OCI-LY1 (cell line): ENCODE data around the gene DYNC1I1.
A peak's percentile ranks its signal among the peaks of the same experiment; 100 is the strongest.

Experiments
- H2AFZ ChIP-seq: fragments of 200-600 bp; sonication (generic), shearing (Covaris generic); 2 replicates; pipeline ENCODE4 v1.6.0; 2014; ENCODE audit warnings: antibody characterized with exemption, mild to moderate bottlenecking, low read length
- H3F3A ChIP-seq: fragments of 200-600 bp; sonication (generic), shearing (Covaris generic); 2 replicates; pipeline ENCODE4 v1.6.0; 2014; ENCODE audit warnings: mild to moderate bottlenecking, antibody characterized with exemption, low read length, moderate library complexity; ENCODE audit not compliant: insufficient read depth
- H3K27ac ChIP-seq: fragments of 200-600 bp; sonication (generic); 2 replicates; pipeline ENCODE4 v1.5.1; 2014; ENCODE audit warnings: low read length, mixed run types, mild to moderate bottlenecking, low read depth; ENCODE audit not compliant: poor library complexity, severe bottlenecking
- H3K27me3 ChIP-seq: fragments of 200-600 bp; sonication (generic); 2 replicates; pipeline ENCODE4 v1.6.0; 2014; ENCODE audit warnings: antibody characterized with exemption, mild to moderate bottlenecking, low read length, moderate library complexity; ENCODE audit not compliant: insufficient read depth
- H3K36me3 ChIP-seq: fragments of 200-600 bp; sonication (generic); 2 replicates; pipeline ENCODE4 v1.6.1; 2014; ENCODE audit warnings: mild to moderate bottlenecking, antibody characterized with exemption, low read length, moderate library complexity, mixed read lengths; ENCODE audit not compliant: insufficient read depth
- H3K4me1 ChIP-seq: fragments of 200-600 bp; sonication (generic); 2 replicates; pipeline ENCODE4 v1.5.1; 2014; ENCODE audit warnings: mild to moderate bottlenecking, low read length, moderate library complexity; ENCODE audit not compliant: insufficient read depth, severe bottlenecking
- H3K4me2 ChIP-seq: fragments of 200-600 bp; sonication (generic), shearing (Covaris generic); 2 replicates; pipeline ENCODE4 v1.6.1; 2014; ENCODE audit warnings: low read length
- H3K4me3 ChIP-seq: fragments of 200-600 bp; sonication (generic); 2 replicates; pipeline ENCODE4 v1.5.1; 2014; ENCODE audit warnings: low read length, low read depth, mild to moderate bottlenecking, mixed read lengths; ENCODE audit not compliant: poor library complexity, severe bottlenecking
- H3K79me2 ChIP-seq: fragments of 200-600 bp; shearing (Covaris generic); 2 replicates; pipeline ENCODE4 v1.6.1; 2016; ENCODE audit warnings: mixed run types, low read length, mixed read lengths; ENCODE audit not compliant: insufficient read depth
- H3K9ac ChIP-seq: fragments of 200-600 bp; sonication (generic), shearing (Covaris generic); 2 replicates; pipeline ENCODE4 v1.6.1; 2014; ENCODE audit warnings: mild to moderate bottlenecking, low read length, mixed read lengths
- H3K9me2 ChIP-seq: fragments of 200-600 bp; sonication (generic), shearing (Covaris generic); 2 replicates; pipeline ENCODE4 v1.6.1; 2014; ENCODE audit warnings: low read depth, mild to moderate bottlenecking, low read length, mixed read lengths
- H3K9me3 ChIP-seq: fragments of 200-600 bp; shearing (Covaris generic); 2 replicates; pipeline ENCODE4 v1.6.1; 2014; ENCODE audit warnings: low read length, mixed read lengths
- H4K20me1 ChIP-seq: fragments of 200-600 bp; sonication (generic), shearing (Covaris generic); 2 replicates; pipeline ENCODE4 v1.6.0; 2016; ENCODE audit warnings: mild to moderate bottlenecking, low read length; ENCODE audit not compliant: insufficient read depth
- CTCF ChIP-seq: fragments of 200-600 bp; sonication (generic), shearing (Covaris generic); IDR thresholded peaks from 2 replicates; pipeline ENCODE4 v1.5.1; 2017; ENCODE audit warnings: mild to moderate bottlenecking, antibody characterized with exemption, low read length, moderate library complexity, mixed read lengths
- EZH2 ChIP-seq: fragments of 200-600 bp; sonication (generic), shearing (Covaris generic); IDR thresholded peaks from 2 replicates; pipeline ENCODE4 v1.8.0; 2017; ENCODE audit warnings: borderline replicate concordance, mixed run types, mild to moderate bottlenecking, antibody characterized with exemption, low read length, moderate library complexity, mixed read lengths

DYNC1I1 gene

GRCh38 chr7:95989301-95989700 lies 216.9 kb downstream of the DYNC1I1 start:
- Histone ChIP-seq H3K4me2 (no peak overlapping the region), H3K4me3 (no peak overlapping the region), H3K9me2 (no peaks in the 10 kb centered on the region), H4K20me1 (no peaks in the 10 kb centered on the region), H3K27me3 (no peaks in the 10 kb centered on the region), H2AFZ (no peak overlapping the region), H3K4me1 (no peaks in the 10 kb centered on the region), H3K79me2 (no peaks in the 10 kb centered on the region), H3K9me3 (no peaks in the 10 kb centered on the region), H3K9ac (no peak overlapping the region), H3F3A (no peaks in the 10 kb centered on the region), H3K36me3 (no peaks in the 10 kb centered on the region), H3K27ac (no peak overlapping the region)
- TF ChIP-seq CTCF, result no peak
- TF ChIP-seq EZH2, result no peak

- no peak overlapping the region for H3K9ac ChIP-seq
- no peaks in the 10 kb centered on the region for H3F3A ChIP-seq
- H3K27ac ChIP-seq, result no peak overlapping the region
- no peak overlapping the region for H3K4me3 ChIP-seq
- no peaks in the 10 kb centered on the region for H3K36me3 ChIP-seq
- no peak overlapping the region for H3K4me2 ChIP-seq
- no peaks in the 10 kb centered on the region for H3K27me3 ChIP-seq
- no peaks in the 10 kb centered on the region for H3K79me2 ChIP-seq
- H2AFZ ChIP-seq, result no peak overlapping the region
- no peaks in the 10 kb centered on the region for H3K9me2 ChIP-seq
- no peaks in the 10 kb centered on the region for H4K20me1 ChIP-seq
- no peaks in the 10 kb centered on the region for H3K9me3 ChIP-seq
- TF ChIP-seq EZH2 (no peak), CTCF (peak; percentile 42; the same call in 1 of the 2 replicates)
- no peaks in the 10 kb centered on the region for H3K4me1 ChIP-seq
Observed at GRCh38 chr7:95993380-95993779, 221.0 kb downstream of the DYNC1I1 start.

GRCh38 chr7:95996174-95996573 lies 223.8 kb downstream of the DYNC1I1 start:
- TF ChIP-seq CTCF (no peak), EZH2 (no peak)
- H3K9me3 ChIP-seq, result no peaks in the 10 kb centered on the region
- H3K79me2 ChIP-seq, result no peaks in the 10 kb centered on the region
- H3K4me3 ChIP-seq, result no peak overlapping the region
- no peaks in the 10 kb centered on the region for H3F3A ChIP-seq
- no peaks in the 10 kb centered on the region for H4K20me1 ChIP-seq
- H3K27me3 ChIP-seq, result no peaks in the 10 kb centered on the region
- no peak overlapping the region for H3K27ac ChIP-seq
- no peaks in the 10 kb centered on the region for H3K36me3 ChIP-seq
- no peaks in the 10 kb centered on the region for H3K4me1 ChIP-seq
- no peak overlapping the region for H3K9ac ChIP-seq
- no peak overlapping the region for H3K4me2 ChIP-seq
- no peaks in the 10 kb centered on the region for H3K9me2 ChIP-seq
- no peak overlapping the region for H2AFZ ChIP-seq
